ENCODE results near the gene FXN. TPM values are rescaled to one million over a fixed set of nuclear protein-coding genes. Genes with fewer than 3 reads are reported as not detected.

Gene FXN
- total RNA-seq, 4 donors from 2014 or later = 2.3 to 11.1 (median 5.6) TPM

GRCh38 chr9:69070201-69070600 lies 34.6 kb downstream of the FXN start:
- H3K27me3 ChIP-seq = no peaks in the 10 kb centered on the region
- H3K9me3 ChIP-seq = no peaks in the 10 kb centered on the region
- no peaks in the 10 kb centered on the region for H3K4me1 ChIP-seq
- no peak overlapping the region for H3K4me3 ChIP-seq
- H3K36me3 ChIP-seq = peaks cover 33% of the 10 kb centered on the region
- H3K27ac ChIP-seq = no peak overlapping the region
- no peak for DNase-seq (ENCODE audit: low spot score in 2 of 2)
- TF ChIP-seq POLR2AphosphoS5 (IDR thresholded peaks at IDR 0.05) (no peak), CTCF (IDR thresholded peaks at IDR 0.05) (no peak), EP300 (IDR thresholded peaks at IDR 0.05) (no peak), POLR2A (IDR thresholded peaks at IDR 0.05) (no peak)
- 93% methylated on average over 7 of the region's 7 CpGs for WGBS

- WGBS = 90% methylated on average over 3 of the region's 3 CpGs
- H3K27me3 ChIP-seq = no peaks in the 10 kb centered on the region
- DNase-seq (ENCODE audit: low spot score in 2 of 2) = no peak
- H3K4me3 ChIP-seq = no peak overlapping the region
- no peak overlapping the region for H3K27ac ChIP-seq
- no peaks in the 10 kb centered on the region for H3K4me1 ChIP-seq
- H3K9me3 ChIP-seq = no peaks in the 10 kb centered on the region
- TF ChIP-seq EP300 (IDR thresholded peaks at IDR 0.05) (no peak), POLR2A (IDR thresholded peaks at IDR 0.05) (no peak), CTCF (IDR thresholded peaks at IDR 0.05) (no peak), POLR2AphosphoS5 (IDR thresholded peaks at IDR 0.05) (no peak)
- H3K36me3 ChIP-seq = peaks cover 25% of the 10 kb centered on the region
Observed at GRCh38 chr9:69071059-69071458, 35.5 kb downstream of the FXN start.

GRCh38 chr9:69073103-69073502 lies 37.6 kb downstream of the FXN start:
- Histone ChIP-seq H3K4me3 (no peak overlapping the region), H3K4me1 (no peaks in the 10 kb centered on the region), H3K27me3 (no peaks in the 10 kb centered on the region), H3K27ac (no peak overlapping the region), H3K9me3 (no peaks in the 10 kb centered on the region), H3K36me3 (peaks cover 19% of the 10 kb centered on the region)
- TF ChIP-seq POLR2AphosphoS5 (IDR thresholded peaks at IDR 0.05) = no peak
- TF ChIP-seq EP300 (IDR thresholded peaks at IDR 0.05) = no peak
- TF ChIP-seq POLR2A (IDR thresholded peaks at IDR 0.05) = no peak
- no peak for TF ChIP-seq CTCF (IDR thresholded peaks at IDR 0.05)
- no peak for DNase-seq (ENCODE audit: low spot score in 2 of 2)
- 61% methylated on average over 4 of the region's 4 CpGs for WGBS

- Histone ChIP-seq H3K27me3 (no peaks in the 10 kb centered on the region), H3K4me3 (no peak overlapping the region), H3K4me1 (no peaks in the 10 kb centered on the region), H3K9me3 (no peaks in the 10 kb centered on the region), H3K36me3 (peaks cover 9% of the 10 kb centered on the region), H3K27ac (no peak overlapping the region)
- no peak for TF ChIP-seq POLR2A (IDR thresholded peaks at IDR 0.05)
- no peak for DNase-seq (ENCODE audit: low spot score in 2 of 2)
- WGBS = 91% methylated on average over 2 of the region's 2 CpGs
Observed at GRCh38 chr9:69074801-69075200, 39.2 kb downstream of the FXN start.

- WGBS = 89% methylated on average over 5 of the region's 5 CpGs
- Histone ChIP-seq H3K9me3 (no peaks in the 10 kb centered on the region), H3K27me3 (no peaks in the 10 kb centered on the region), H3K27ac (no peak overlapping the region), H3K4me3 (no peak overlapping the region), H3K4me1 (no peaks in the 10 kb centered on the region), H3K36me3 (peaks cover 9% of the 10 kb centered on the region)
- no peak for DNase-seq (ENCODE audit: low spot score in 2 of 2)
- no peak for TF ChIP-seq EP300 (IDR thresholded peaks at IDR 0.05)
- TF ChIP-seq CTCF (IDR thresholded peaks at IDR 0.05) = no peak
- no peak for TF ChIP-seq POLR2A (IDR thresholded peaks at IDR 0.05)
- no peak for TF ChIP-seq POLR2AphosphoS5 (IDR thresholded peaks at IDR 0.05)
Observed at GRCh38 chr9:69076550-69076949, 41.0 kb downstream of the FXN start.

- no peak overlapping the region for H3K27ac ChIP-seq
- H3K4me1 ChIP-seq = no peaks in the 10 kb centered on the region
- no peaks in the 10 kb centered on the region for H3K27me3 ChIP-seq
- H3K4me3 ChIP-seq = no peak overlapping the region
- peaks cover 5% of the 10 kb centered on the region for H3K36me3 ChIP-seq
- no peak for TF ChIP-seq EP300 (IDR thresholded peaks at IDR 0.05)
- no peak for TF ChIP-seq POLR2AphosphoS5 (IDR thresholded peaks at IDR 0.05)
- no peak for TF ChIP-seq CTCF (IDR thresholded peaks at IDR 0.05)
- no peak for TF ChIP-seq POLR2A (IDR thresholded peaks at IDR 0.05)
- WGBS = 45% methylated on average over 2 of the region's 2 CpGs
- H3K9me3 ChIP-seq = no peaks in the 10 kb centered on the region
- no peak for DNase-seq (ENCODE audit: low spot score in 2 of 2)
Observed at GRCh38 chr9:69078069-69078468, 42.5 kb downstream of the FXN start.
